ENCODE results near the gene CRTC1.
A peak's percentile ranks its signal among the peaks of the same experiment; 100 is the strongest.

Gene CRTC1, protein sequence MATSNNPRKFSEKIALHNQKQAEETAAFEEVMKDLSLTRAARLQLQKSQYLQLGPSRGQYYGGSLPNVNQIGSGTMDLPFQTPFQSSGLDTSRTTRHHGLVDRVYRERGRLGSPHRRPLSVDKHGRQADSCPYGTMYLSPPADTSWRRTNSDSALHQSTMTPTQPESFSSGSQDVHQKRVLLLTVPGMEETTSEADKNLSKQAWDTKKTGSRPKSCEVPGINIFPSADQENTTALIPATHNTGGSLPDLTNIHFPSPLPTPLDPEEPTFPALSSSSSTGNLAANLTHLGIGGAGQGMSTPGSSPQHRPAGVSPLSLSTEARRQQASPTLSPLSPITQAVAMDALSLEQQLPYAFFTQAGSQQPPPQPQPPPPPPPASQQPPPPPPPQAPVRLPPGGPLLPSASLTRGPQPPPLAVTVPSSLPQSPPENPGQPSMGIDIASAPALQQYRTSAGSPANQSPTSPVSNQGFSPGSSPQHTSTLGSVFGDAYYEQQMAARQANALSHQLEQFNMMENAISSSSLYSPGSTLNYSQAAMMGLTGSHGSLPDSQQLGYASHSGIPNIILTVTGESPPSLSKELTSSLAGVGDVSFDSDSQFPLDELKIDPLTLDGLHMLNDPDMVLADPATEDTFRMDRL

DNA sequence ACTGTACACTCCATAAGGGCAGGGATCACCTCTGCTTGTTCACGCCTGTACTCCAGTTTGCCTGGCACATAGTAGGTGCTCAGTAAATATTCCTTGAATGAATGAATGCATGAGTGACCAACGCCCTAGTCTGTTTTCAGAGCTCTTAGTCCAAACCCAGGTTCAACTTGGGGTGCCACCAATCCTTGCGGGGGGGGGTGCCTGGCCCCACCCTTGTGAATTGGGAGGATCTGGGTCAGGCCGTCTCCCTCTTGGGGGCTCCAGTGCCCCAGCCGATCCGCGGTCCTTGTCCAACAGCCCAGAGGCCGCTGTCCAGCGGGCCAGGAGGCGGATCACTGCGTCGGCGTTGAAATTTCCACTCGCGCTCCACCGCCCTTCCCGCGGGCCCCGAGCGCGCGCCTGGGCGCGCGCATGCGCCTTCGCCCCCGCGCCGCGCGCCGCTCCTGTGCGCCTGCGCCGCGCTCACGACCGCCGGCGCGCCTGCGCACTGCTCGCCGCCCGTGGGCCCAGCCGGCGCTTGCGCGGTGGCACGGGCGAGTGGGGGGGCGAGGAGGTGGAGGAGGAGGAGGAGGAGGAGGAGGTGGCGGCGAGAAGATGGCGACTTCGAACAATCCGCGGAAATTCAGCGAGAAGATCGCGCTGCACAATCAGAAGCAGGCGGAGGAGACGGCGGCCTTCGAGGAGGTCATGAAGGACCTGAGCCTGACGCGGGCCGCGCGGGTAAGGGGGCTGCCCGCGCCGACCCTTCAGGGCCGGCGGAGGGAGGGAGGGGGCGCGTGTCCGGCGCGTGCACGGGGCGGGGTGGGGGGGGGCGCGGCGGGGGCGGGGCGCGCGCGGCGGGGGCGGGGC lies at the start of gene CRTC1:
Gene CRTC1 (plus strand): TSS at position 572 of the 849 bp plus-strand sequence. CDS start 23 bp downstream, at position 595.
- peak; percentile 95 for DNase-seq

DNA sequence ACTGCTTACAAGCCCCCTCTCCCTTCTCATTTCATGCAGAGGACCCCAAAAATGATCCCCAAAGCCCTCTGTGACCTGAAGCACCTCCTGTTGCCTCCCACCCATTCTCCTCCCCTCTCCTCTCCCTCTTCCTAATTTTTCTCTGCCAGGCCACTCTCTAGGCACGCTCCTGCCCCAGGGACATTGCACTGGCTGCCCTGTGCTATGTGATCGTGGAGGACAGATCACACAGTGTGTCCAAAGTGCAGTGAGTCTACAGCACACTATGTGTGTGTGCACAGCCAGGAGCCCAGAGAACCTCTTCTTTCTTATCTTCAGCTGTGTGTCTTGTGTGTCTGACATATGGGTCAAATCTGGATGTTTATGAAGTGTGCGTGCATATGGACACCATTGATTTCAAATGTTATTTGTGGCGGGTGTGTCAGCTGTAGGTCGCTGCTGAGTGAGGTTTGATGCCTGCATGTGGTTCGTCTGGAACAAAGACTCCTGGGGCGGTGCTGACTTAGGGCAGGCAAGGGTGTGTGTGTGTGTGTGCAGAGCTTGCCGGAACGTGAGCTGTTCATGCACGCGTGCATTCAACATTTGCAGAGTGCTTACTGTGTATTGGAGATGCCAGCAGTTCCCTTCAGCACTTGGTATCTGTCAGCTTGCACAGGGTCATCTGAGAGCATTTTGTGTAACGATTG lies 48.7 kb upstream of the CRTC1 start:
- no peak for DNase-seq

DNA sequence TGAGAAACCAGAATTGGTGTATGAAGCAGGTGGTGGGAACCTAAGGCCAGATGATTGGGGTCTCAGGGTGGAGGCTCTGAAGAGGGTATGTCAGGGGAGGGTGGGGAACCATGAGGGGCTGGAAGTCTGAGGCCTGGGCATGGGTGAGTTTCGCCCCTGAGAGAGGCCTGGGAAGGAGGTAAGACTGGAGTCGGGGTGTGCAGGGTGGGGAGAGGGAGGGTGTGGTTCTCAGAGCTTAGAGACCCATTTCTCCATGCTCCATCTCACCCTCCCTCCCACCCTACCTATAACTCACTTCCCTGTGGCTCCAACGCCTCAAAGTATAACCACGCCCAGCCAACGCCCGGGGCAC lies 47.7 kb upstream of the CRTC1 start:
- no peak for DNase-seq

DNA sequence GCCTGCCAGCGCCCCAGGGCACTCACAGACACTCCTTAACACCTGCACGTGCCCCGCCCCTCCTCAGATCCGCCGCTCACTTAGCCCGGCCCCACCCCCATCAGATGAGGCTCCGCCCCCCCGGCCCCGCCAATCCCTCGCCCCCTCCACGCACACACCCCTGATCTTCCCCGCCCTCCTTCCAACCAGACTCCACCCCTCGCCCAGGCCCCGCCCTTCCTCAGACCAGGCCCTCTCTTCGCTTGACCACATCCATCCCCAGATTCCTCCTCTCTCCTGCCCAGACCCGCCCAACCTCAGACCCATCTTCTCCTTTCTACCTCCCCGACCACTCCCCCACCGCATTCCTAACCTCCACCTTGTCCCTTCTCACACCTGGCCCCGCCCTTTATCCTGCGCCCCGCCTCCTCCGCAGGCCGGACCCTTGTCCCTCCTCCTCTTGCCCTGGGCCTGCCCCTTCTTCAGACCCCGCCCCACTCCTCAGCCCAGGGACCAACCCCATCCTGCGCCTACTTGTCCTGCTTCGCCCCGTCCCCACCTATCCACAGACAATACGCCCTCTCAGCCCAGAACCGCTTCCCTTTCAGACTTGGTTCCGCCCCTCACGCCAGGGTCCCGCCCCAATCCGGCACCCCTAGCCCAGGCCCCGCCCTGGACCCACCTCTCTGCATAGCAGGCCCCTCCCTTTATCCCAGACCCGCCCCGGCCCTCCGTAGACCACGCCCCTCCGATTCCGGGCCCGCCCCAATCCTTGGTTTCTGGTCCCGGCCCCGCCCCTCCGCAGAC lies 47.1 kb upstream of the CRTC1 start:
- DNase-seq, result peak; percentile 97

DNA sequence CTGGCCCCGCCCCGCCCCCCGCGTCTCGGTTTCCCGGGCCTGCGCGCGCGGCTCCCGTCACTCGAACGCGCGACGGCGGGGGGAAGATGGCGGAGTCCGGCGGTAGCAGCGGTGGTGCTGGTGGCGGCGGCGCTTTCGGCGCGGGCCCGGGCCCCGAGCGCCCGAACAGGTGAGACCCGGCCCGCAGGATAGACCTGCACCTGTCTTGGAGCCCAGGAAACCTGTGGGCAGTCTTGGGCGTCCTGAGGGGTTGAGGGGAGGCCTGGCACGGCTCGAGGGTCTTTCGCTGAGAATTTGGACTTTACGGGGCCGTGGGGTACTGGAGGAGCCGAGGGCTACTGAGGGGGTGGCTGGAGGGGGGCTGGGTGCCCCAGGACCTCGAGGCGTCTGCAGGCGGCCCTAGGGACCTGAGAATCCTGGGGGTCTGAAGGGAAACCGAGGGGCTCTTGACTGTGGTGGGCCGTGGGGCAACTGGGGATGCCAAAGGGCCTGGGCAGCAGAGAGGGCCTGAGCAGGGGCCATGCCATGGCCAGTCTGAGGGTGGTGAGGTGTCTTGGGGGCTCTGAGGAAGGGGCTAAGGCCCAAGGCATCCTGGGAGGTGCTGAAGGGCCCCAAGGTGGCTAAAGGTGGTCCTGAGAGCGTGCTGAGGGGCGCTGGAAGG lies 46.4 kb upstream of the CRTC1 start, which contains the start of gene KLHL26:
Gene KLHL26 (plus strand): TSS at position 60 of the 661 bp plus-strand sequence. CDS start 27 bp downstream, at position 87.
- no peak for DNase-seq

DNA sequence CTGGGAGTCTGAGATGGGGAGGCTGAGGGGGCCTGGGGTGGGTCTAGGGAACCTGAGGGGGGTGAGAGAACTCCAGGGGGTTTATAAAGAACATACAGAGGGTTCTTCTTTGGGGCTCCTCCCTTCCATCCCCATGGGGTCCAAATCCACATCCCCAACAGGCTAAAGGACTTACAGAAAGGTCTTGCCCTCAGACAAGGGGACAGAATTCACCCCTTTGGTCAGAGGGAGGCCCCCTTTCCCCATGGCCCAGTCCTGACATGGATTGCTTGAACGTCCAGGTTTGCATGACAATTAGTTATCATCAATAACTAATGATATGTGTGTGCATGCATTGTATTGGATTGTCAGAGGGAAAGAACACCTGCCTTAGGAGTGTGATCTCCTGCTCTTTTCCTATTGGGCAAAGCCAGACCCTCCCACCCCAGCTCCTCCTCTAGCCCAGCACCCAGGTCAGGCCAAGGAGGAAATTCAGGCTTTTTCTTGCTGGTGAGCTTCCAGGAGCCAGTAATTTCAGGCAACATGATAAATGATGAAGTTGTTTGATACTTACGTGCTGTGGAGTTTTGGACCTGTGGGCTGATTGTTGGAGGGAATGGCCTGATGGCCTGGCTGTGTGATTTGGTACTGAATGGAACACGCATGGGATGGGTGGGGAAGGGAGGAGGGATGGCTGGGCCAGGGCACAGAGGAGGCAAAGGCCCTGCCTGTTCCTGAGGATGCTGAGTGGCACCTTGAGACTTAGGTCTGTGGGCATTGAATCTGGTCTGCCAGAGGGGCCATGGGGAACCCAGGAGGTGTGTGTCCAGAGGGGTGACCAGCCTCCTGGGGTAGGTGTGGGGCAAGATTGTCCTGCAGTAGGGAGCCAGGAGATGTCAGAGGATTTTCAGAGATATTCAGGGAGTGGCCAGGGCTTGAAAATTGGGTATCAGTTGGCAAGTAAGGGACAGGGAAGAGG lies 45.5 kb upstream of the CRTC1 start:
- DNase-seq, result no peak

DNA sequence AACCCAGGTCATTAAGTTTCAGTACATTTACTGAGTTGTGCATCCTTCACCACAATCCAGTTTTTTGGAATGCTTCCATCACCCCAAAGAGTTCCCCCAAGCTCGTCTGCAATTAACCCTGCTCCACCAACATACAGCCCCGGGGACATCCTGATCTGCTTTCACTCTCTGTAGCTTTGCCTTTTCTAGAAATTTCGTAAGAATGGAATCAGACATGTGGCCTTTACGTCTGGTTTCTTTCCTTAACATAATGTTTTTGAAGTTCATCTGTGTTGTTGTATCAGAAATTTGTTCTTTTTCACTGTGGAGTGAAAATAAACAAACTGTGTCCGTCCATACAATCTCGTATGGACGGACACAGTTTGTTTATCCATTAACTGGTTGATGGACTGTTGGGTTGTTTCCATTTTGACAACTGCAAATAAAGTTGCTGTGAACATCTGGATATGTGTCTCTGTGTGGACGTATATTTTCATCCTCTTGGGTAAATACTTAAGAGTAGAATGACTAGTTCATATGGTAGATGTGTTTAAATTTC lies 43.7 kb upstream of the CRTC1 start:
- DNase-seq, result no peak

DNA sequence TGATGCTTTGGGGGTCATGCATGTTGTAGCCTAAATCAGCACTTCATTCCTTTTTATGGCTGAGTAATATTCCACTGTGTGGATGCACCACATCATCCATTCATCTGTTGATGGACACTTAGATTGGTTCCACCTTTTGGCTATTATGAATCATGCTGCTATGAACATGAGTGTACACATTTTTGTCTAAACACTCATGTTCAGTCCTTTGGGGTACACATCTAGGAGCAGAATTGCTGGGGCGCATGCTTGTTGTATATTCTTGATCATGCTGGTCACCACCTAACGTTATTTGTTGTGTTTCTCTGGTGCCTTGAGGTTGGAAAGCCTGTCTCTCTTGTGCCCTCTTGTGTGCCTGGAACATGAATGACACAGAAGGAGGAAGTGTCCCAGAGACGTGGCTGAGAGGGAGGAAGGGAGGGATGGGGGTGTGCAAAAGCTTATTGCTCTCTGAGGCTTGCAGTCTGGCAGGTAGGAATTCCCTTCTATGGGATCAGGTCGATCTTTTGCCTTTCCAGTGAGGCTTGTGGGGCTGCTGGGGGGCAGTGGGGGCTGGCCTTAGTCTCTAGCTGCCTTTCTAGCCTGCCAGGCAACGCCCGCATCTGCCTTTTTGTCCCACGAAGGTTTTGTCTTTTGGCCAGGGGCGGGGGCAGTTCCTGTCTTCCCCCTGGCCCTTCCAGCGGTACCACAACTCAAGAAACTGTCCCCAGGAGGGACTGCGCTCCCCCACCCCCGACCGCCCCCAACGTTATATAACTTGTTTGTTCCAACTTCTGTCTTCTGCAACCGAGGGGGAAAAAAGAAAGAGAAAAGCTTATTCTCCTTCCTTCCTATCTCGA lies 39.1 kb upstream of the CRTC1 start:
- DNase-seq, result no peak

DNA sequence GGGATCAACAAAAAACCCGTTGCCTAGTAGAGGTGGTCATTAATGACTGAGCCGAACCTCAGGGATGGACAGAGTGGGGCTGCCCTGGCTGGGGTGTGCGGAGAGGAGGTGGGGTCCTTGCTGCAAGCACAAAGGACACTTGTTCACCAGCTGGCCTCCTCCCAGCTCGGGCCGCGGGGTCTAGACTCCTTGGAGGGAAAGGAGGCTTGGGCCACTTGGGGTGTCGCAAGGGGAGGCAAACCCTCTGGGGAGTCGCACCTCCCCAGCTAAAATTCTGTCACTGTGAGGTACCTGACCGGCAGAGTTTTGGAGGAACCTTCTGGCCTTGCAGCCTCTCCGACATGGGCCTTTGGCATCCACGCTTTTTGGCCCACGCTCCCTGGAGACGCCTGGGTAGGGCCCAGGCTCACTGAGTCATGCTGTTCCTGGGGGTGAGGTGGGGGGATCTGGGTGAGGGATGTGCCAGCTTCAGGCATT lies 38.4 kb upstream of the CRTC1 start:
- DNase-seq, result no peak

DNA sequence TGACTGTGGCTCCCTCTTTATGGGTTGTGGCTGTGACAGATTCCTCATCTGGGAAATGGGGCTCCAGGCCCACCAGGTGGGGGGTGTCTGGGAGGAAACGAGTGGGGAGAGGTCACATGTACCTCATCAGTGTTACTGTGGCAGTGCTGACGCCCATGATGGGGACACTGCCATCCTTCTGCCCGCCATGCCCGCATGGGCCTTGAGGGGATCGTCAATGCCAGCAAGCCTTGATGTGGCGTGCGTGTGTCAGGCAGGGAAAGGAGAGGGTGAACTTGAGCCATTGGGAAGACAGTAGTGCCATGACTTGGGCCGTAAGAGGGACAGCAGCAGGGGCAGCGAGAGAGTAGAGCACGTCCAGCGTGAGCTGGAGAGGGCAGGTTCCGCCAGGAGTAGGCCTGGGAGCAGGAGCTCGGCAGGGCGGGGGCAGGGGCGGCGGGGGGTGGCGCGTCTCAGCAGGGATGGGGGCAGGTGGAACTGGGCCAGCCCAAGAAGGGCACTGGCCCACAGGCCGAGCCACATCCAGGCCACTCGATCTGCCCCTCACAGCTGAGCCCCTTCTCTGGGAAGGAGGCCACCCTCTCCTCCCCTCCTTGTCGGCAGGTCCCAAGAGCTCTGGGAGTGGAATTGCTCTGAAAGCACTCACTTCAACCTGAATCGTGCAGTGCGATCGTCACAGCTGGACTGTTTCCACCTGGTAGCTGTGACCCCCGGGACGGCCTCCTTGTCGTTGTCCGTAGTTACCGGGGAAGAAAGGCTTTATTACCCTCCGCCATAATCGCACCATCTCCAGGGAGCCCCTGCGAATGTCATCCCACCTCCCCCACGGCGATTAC lies 36.7 kb upstream of the CRTC1 start:
- DNase-seq, result peak; percentile 36

DNA sequence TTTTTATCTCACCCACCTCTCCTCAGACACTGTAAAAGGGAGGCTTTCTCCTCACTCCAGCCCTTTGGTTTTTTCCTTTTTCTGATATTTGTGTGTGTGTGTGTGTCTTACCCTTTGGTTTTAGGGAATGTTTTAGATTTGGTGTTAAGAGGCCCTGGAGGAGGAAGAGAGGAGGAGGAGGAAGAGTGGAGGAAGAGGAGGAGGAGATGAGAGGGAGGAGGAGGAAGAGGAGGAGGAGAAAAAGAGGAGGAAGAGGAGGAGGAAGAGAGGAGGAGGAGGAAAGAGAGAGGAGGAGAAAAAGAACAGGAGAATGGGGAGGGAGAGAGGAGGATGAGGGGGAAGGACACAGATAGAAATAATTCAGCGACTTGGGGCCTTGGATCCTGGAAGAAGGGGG lies 36.1 kb upstream of the CRTC1 start:
- no peak for DNase-seq

DNA sequence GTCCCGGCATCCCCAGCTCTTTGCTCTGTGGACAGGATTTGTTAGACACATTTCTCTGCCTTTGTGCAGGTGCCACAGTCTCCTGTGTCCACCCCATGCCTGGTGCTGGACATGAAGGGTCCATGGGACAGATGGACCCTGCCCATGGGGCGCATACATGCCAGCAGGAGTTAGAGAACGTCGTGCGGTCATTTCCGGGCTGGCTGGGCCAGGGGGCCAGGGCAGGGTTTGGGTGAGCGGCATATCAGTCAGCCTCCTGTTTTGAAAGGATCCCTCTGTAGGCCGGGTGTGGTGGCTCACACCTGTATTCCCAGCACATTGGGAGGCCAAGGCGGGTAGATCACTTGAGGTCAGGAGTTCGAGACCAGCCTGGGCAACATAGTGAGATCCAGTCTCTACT lies 35.7 kb upstream of the CRTC1 start:
- DNase-seq, result no peak

DNA sequence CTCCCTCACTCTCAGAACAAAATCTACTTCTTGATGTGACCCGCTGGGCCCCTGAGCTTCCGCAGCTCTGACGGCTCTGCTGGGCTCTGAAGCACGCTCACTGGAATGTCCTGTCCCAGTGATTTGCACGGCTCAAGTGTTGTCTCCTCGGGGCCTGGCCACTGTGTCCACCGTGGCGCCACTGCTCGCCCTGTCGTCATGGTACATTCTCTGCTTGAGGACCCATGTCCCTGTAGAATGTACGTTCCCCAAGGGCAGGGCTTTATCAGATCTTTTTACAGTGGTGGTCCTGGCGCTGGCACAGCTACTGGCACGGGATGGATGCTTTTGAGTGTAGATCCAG lies 34.5 kb upstream of the CRTC1 start:
- DNase-seq, result peak; percentile 42

DNA sequence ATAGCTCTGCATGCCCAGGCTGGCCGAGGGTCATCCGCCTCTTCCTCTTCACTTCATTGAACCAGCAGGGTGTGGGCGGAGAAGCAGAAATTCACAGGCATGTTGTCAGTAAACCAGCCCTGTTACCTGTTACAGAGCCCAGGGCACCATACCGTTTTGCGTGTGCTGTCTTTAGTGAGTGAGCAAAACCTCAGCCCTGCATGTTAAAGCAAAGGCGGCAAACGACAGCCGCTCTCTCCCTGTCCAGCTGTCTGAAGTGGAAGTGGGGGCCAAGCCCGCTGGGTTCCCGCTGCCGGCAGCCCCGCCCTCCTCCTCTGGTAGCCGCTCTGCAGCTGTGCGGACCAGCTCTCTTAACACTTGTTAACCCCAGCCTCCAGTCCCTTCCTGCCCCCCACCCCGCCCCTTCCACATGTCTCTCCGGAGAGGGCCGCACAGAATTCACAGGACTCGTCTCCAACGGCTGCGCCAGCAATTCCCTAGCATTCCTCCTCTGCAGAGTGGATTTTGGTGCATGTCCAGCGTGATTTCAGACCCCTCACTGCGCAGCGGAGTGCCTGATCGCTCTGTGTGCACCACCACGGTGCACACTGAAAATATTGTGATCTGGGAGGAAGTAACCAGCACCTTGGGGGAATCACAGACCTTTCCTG lies 34.0 kb upstream of the CRTC1 start:
- DNase-seq, result peak; percentile 91

DNA sequence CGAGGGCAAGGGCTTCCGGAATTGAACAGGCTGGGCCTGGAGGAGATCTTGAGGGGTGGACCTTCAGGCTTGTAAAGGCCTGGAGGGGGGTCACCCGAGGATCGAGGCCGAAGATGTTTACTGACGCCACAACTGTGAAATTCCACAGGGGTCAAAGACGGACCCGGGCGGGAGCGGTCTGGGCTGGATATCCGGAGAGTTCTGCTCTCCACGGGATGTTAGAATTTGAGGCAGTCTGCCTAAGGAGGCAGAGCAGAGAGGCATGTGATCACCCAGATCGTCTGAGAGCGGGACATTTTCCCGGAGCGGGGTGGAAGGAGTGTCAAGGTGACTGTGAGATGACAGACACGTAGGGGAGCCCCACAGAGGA lies 33.5 kb upstream of the CRTC1 start:
- peak; percentile 73 for DNase-seq

DNA sequence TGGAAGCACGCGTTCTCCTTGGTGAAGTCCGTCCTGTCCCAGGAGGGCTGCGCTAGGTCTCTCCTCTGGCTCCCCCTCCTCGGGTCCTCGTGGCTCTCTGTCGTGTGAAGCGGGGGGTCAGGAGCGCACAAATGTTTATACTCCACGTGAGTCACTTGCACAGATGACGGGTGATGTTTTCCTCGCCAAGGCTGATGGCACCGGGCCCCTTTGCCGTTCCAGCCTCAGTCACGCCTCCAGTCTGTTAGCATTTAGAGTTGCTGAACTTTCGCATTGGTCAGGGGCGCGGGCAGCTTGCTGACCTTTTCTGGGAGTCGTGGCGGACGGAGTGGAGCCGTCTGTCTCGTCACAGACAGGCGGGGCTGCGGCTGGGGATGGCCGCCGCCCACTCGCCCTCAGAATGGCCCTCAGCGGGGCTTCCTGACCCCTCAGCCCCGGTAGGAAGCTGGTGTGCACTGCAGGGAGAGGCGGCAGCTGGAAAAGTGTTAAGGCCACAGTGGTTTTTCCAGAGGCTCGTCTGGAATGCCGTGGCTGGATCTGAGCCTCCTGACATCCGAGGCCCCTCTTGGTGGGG lies 32.9 kb upstream of the CRTC1 start:
- peak; percentile 86 for DNase-seq

DNA sequence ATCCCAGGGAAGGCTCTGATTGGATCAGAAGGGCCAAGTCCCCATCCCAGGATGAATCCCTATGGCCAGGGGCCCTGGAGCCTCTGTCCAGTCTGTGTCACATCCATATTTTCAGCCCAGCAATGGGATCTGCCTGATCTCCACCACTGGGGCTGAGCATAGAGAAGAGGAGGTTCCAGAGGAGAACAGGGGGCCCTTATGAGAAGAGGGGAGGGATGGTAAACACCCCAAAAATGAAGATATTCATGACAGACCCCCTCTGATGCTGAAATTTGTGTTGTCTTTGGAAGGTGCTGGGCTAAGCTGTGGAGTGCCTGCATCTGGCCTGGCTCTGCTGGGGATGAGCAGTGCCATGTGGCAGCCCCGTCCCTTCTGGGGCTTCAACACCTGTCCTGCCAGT lies 32.2 kb upstream of the CRTC1 start:
- no peak for DNase-seq
